Measurements from ENCODE around the gene COPG2. TPM values are rescaled to one million over a fixed set of nuclear protein-coding genes. Genes with fewer than 3 reads are reported as not detected.

COPG2 gene
- total and polyA plus RNA-seq, 2 of the 4 experiments (the other 2 are of a cell fraction): 18.1 to 50.0 TPM

DNA sequence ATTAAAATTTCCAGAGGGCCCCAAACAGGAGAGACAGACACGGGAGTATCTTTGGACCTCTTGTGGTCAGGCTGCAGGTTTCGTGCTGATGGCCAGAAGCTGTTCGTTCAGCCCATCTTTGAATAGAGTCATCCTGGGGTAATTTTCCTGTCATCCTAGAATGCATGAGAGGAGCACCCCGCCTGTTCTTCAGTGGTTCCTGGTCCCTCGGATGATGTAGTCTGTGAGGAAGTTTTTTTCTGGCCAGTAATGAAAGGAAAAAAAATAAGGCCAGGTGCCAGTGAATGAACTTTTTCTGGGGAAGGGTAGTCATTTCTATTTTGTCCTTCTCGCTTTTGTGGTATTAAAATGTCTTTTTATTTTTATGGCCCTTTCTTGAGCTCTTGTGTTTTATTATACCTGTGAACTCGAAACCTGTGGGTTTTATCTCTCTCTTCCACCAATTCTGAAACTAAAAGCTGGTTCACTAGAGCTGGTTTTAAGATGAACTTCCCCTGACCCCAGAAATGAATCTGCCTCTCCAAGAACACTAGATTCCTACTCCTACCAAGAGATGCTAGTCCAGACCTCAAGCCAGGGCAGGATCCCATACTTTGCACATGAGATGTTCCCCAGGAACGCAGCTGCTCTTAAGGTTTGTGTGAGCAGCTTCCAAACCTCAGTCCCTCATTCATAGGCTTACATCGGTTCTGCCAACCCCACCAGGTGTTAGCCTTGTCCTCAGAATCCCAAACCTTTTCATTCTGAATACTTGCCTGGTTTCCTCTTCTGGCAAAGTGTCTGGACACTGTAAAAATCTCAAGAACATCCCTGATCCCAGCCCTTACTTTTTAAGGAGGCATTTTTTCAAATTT lies 192.0 kb downstream of the COPG2 start:
- no peak overlapping the region for H2BK120ac ChIP-seq (ENCODE audit: low read depth, low read length)
- H3K4me1 ChIP-seq (ENCODE audit: control insufficient read depth, insufficient read depth, low read length): no peaks in the 10 kb centered on the region
- H3K4ac ChIP-seq (ENCODE audit: low read depth, low read length): no peak overlapping the region
- H3K27ac ChIP-seq (ENCODE audit: insufficient read depth, low read length): no peak overlapping the region
- no TSS peak for BruUV-seq (replicated peaks)
- no peaks in the 10 kb centered on the region for H3K36me3 ChIP-seq (ENCODE audit: control insufficient read depth, insufficient read depth, low read length)
- H2BK20ac ChIP-seq (ENCODE audit: low read depth, low read length): no peak overlapping the region
- H4K20me1 ChIP-seq (ENCODE audit: insufficient read depth, low read length): no peaks in the 10 kb centered on the region
- no peak overlapping the region for H3K9ac ChIP-seq (ENCODE audit: low read depth, low read length)
- no peak overlapping the region for H3K56ac ChIP-seq (ENCODE audit: extremely low read depth, insufficient read depth, low read length)
- no peak overlapping the region for H3K14ac ChIP-seq (replicated peaks; ENCODE audit: low read depth, low read length)
- H3K23ac ChIP-seq (ENCODE audit: low read depth, low read length): no peak overlapping the region
- peaks cover 4% of the 10 kb centered on the region for H3K9me3 ChIP-seq (ENCODE audit: control insufficient read depth, insufficient read depth, low read length)
- ChIA-PET CTCF (interaction anchor here (0.6 to 1.0 kb wide), 2 partner anchors 9 to 802 kb away, joined by 3 read pairs; no protein-coding TSS in a partner anchor), POLR2A (ENCODE audit: unreplicated experiment) (no interaction called here)
- TF ChIP-seq RCOR1 (IDR thresholded peaks at IDR 0.05; ENCODE audit: insufficient replicate concordance, low read length) (no peak), RFX5 (IDR thresholded peaks at IDR 0.05; ENCODE audit: low read depth, low read length) (no peak), BHLHE40 (IDR thresholded peaks at IDR 0.05; ENCODE audit: low read depth, low read length) (no peak), POLR2A (IDR thresholded peaks at IDR 0.05; ENCODE audit: low read depth, low read length) (no peak), SMC3 (IDR thresholded peaks at IDR 0.05; ENCODE audit: low read depth, low read length) (no peak), CEBPB (IDR thresholded peaks at IDR 0.05; ENCODE audit: low read depth, low read length) (no peak), RAD21 (IDR thresholded peaks at IDR 0.05; ENCODE audit: low read length) (no peak), MXI1 (IDR thresholded peaks at IDR 0.05; ENCODE audit: borderline replicate concordance, low read depth, low read length) (no peak)
- TF ChIP-seq, protein P1, sequence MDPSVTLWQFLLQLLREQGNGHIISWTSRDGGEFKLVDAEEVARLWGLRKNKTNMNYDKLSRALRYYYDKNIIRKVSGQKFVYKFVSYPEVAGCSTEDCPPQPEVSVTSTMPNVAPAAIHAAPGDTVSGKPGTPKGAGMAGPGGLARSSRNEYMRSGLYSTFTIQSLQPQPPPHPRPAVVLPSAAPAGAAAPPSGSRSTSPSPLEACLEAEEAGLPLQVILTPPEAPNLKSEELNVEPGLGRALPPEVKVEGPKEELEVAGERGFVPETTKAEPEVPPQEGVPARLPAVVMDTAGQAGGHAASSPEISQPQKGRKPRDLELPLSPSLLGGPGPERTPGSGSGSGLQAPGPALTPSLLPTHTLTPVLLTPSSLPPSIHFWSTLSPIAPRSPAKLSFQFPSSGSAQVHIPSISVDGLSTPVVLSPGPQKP (IDR thresholded peaks at IDR 0.05; ENCODE audit: borderline replicate concordance, low read depth, low read length): no peak
- H4K5ac ChIP-seq (ENCODE audit: low read depth, low read length): no peak overlapping the region
- H3K9me1 ChIP-seq (ENCODE audit: insufficient read depth, low read length): no peaks in the 10 kb centered on the region
- H2AK5ac ChIP-seq (ENCODE audit: low read depth, low read length): no peak overlapping the region
- ATAC-seq (ENCODE audit: low read depth) (no peak), DNase-seq (peak; percentile 57)
- no peak overlapping the region for H2BK5ac ChIP-seq (ENCODE audit: low read depth, low read length, poor library complexity, severe bottlenecking)
- H2AFZ ChIP-seq (replicated peaks; ENCODE audit: low read length, poor library complexity): no peak overlapping the region
- no peak overlapping the region for H3K4me2 ChIP-seq (ENCODE audit: low read depth, low read length)
- dilution Hi-C loops (cut with HindIII; ENCODE audit: low sequenced_read_pairs, unreplicated experiment) (no loop called here), intact Hi-C loops (cut with micrococcal nuclease) (no loop called here), in situ Hi-C loops (cut with MboI; ENCODE audit: low sequenced_read_pairs) (no loop called here)
- H3K79me1 ChIP-seq (ENCODE audit: low read depth in 1 of 2, low read length in 2 of 2): no peaks in the 10 kb centered on the region
- H4K91ac ChIP-seq (ENCODE audit: insufficient read depth, low read depth, low read length): no peak overlapping the region
- H3K18ac ChIP-seq (ENCODE audit: low read depth, low read length): no peak overlapping the region
- 50% methylated on average over 2 of the region's 9 CpGs; no CpG with 5 or more reads in 1 of the 2 experiments for WGBS, 2 experiments (ENCODE audit: extremely low coverage in 2 of 2, insufficient read length in 1 of 2)
- H4K8ac ChIP-seq (ENCODE audit: low read depth in 2 of 2, low read length in 2 of 2): no peak overlapping the region
- H2AK9ac ChIP-seq (replicated peaks; ENCODE audit: low read depth, low read length, poor library complexity): no peak overlapping the region
- H2BK15ac ChIP-seq (ENCODE audit: low read depth, low read length): no peak overlapping the region
- peaks cover 3% of the 10 kb centered on the region for H3K27me3 ChIP-seq (ENCODE audit: control insufficient read depth, insufficient read depth, low read length)
- no peak overlapping the region for H3K4me3 ChIP-seq (ENCODE audit: insufficient read depth, low read depth, low read length)
